HCT116 (cell line): ENCODE measurements around the gene ZNF646. TPM values are rescaled to one million over a fixed set of nuclear protein-coding genes. Genes with fewer than 3 reads are reported as not detected.
"Not testable (repeated sequence)": the region's sequence is repeated elsewhere in the genome, so short reads cannot be mapped to it uniquely, and the experiment has no call there.

ENCODE experiments used
- ATAC-seq: fragments of 200-7000 bp; cut with Tn5 transposase; 2 replicates; pipeline ENCODE4 v1.9.1; 2020; ENCODE audit warnings: mild to moderate bottlenecking, moderate library complexity
- BruUV-seq: library from RNA; stranded (reverse); fragments of 400-500 nt; replicated peaks from 2 replicates; lab custom pipeline; 2021; lab: Mats Ljungman, UMichigan
- CTCF ChIA-PET: fragments of 300-600 bp; sonication (Branson Sonifier 250); formaldehyde crosslinking; loops from one replicate; lab custom pipeline; 2021; ENCODE audit warnings: antibody characterized with exemption; lab: Charles Lee
- POLR2A ChIA-PET: fragments of 300-600, 350-600 bp; sonication (Branson Sonifier 250); formaldehyde crosslinking; loops from one replicate; lab custom pipeline; 2021; ENCODE audit warnings: antibody characterized with exemption; lab: Charles Lee
- RAD21 ChIA-PET, 2 experiments: fragments of 300-600 bp; sonication (Branson Sonifier 250); formaldehyde crosslinking; loops; one replicate each; lab custom pipeline; 2023; ENCODE audit warnings: low total read pairs in 2 of 2; ENCODE audit not compliant: uncharacterized antibody in 2 of 2, unreplicated experiment in 2 of 2, low non-redundant PET in 1 of 2; lab: Charles Lee
- DNase-seq: peaks from one replicate; pipeline ENCODE4 v3.0.0-alpha.2; 2010; ENCODE audit warnings: low read depth, low spot score
- H2AFZ ChIP-seq: fragments of 200-600 bp; shearing (Covaris generic), sonication (generic); 2 replicates; pipeline ENCODE4 v1.6.1; 2017; ENCODE audit warnings: low read depth, mixed run types, mixed read lengths, antibody characterized with exemption, low read length; ENCODE audit not compliant: poor library complexity, severe bottlenecking
- H3K27ac ChIP-seq: 2 replicates; pipeline ENCODE4 v1.5.1; 2012; ENCODE audit warnings: low read depth, low read length
- H3K27me3 ChIP-seq: fragments of 200-600 bp; sonication (generic); 2 replicates; pipeline ENCODE4 v1.6.1; 2016; ENCODE audit warnings: mixed run types, low read length, mixed read lengths; ENCODE audit not compliant: insufficient read depth
- H3K36me3 ChIP-seq, 2 experiments: fragments of 200-500 bp in 1 of 2; fragments of 200-600 bp in 1 of 2; sonication (Bioruptor generic) in 1 of 2; sonication (generic) in 1 of 2; 2 replicates each; pipeline versions ENCODE4 v1.5.1 to v1.6.1; 2014 to 2016; ENCODE audit warnings: low read length in 2 of 2, inconsistent platforms in 1 of 2, mixed read lengths in 1 of 2, mixed run types in 1 of 2; ENCODE audit not compliant: insufficient read depth in 2 of 2, control insufficient read depth in 1 of 2
- H3K4me1 ChIP-seq, 2 experiments: fragments of 200-600 bp in 1 of 2; sonication (generic) in 1 of 2; 2 replicates each; pipeline versions ENCODE4 v1.5.1 to v1.6.1; 2012 to 2017; ENCODE audit warnings: low read length in 2 of 2, inconsistent platforms in 1 of 2, mild to moderate bottlenecking in 1 of 2, mixed read lengths in 1 of 2, mixed run types in 1 of 2, moderate library complexity in 1 of 2; ENCODE audit not compliant: insufficient read depth in 2 of 2, control insufficient read depth in 1 of 2
- H3K4me2 ChIP-seq: fragments of 200-600 bp; sonication (generic); 2 replicates; pipeline ENCODE4 v1.6.1; 2017; ENCODE audit warnings: mixed run types, low read length, mixed read lengths
- H3K4me3 ChIP-seq, 2 experiments: fragments of 200-600 bp in 1 of 2; sonication (generic) in 1 of 2; replicated peaks in 1 of 2; 2 replicates each; pipeline ENCODE4 v1.5.1; 2011 to 2016; ENCODE audit warnings: low read length in 2 of 2, control low read depth in 1 of 2, low read depth in 1 of 2, mild to moderate bottlenecking in 1 of 2, mixed read lengths in 1 of 2, mixed run types in 1 of 2
- H3K79me2 ChIP-seq: fragments of 200-600 bp; sonication (generic); 2 replicates; pipeline ENCODE4 v1.6.1; 2017; ENCODE audit warnings: mild to moderate bottlenecking, mixed run types, low read length, moderate library complexity, mixed read lengths; ENCODE audit not compliant: insufficient read depth
- H3K9ac ChIP-seq: fragments of 200-600 bp; sonication (generic); 2 replicates; pipeline ENCODE4 v1.6.1; 2016; ENCODE audit warnings: low read length, mixed read lengths
- H3K9me2 ChIP-seq: fragments of 200-600 bp; sonication (generic), shearing (Covaris generic); 2 replicates; pipeline ENCODE4 v1.6.1; 2017; ENCODE audit warnings: mixed run types, mild to moderate bottlenecking, moderate library complexity; ENCODE audit not compliant: insufficient read depth
- H3K9me3 ChIP-seq, 2 experiments: fragments of 200-500 bp in 1 of 2; fragments of 200-600 bp in 1 of 2; sonication (Bioruptor generic) in 1 of 2; sonication (generic) in 1 of 2; 2 replicates each; pipeline ENCODE4 v1.6.1; 2014 to 2017; ENCODE audit warnings: low read length in 2 of 2, mixed read lengths in 2 of 2, inconsistent platforms in 1 of 2, low read depth in 1 of 2, mild to moderate bottlenecking in 1 of 2, mixed run types in 1 of 2, moderate library complexity in 1 of 2; ENCODE audit not compliant: control insufficient read depth in 1 of 2, insufficient read depth in 1 of 2
- H4K20me1 ChIP-seq: fragments of 200-600 bp; sonication (generic), shearing (Covaris generic); 2 replicates; pipeline ENCODE4 v1.6.1; 2017; ENCODE audit warnings: mixed run types, mild to moderate bottlenecking, moderate library complexity; ENCODE audit not compliant: insufficient read depth
- CBX3 ChIP-seq: IDR thresholded peaks from 2 replicates; pipeline ENCODE4 v1.6.1; 2012; ENCODE audit warnings: low read depth
- YY1 ChIP-seq: IDR thresholded peaks from 2 replicates; pipeline ENCODE4 v1.6.1; 2011; ENCODE audit warnings: low read length, low read depth, moderate library complexity, mild to moderate bottlenecking; ENCODE audit not compliant: insufficient replicate concordance; ENCODE audit errors: extremely low read depth
- ZBTB33 ChIP-seq: IDR thresholded peaks from 2 replicates; pipeline ENCODE4 v1.6.1; 2011; ENCODE audit warnings: mild to moderate bottlenecking, low read length, moderate library complexity; ENCODE audit not compliant: insufficient replicate concordance; ENCODE audit errors: extremely low read depth
- intact Hi-C: fragments of 100-400 bp; cut with micrococcal nuclease; formaldehyde crosslinking; loops from 2 replicates; pipeline ENCODE4 v1.10.0; 2022
- total RNA-seq: library from RNA; stranded (reverse); gene quantifications from one replicate; pipeline ENCODE4 v1.2.1, GENCODE V29; 2021; ENCODE audit not compliant: unreplicated experiment

Gene ZNF646
- total RNA-seq, 1 experiment from 2014 or later: 17.7 TPM

- Histone ChIP-seq H3K4me2 (no peak overlapping the region), H3K9ac (no peak overlapping the region), H3K27ac (no peak overlapping the region), H3K27me3 (no peaks in the 10 kb centered on the region), H3K36me3 (no peaks in the 10 kb centered on the region), H2AFZ (no peak overlapping the region), H4K20me1 (no peaks in the 10 kb centered on the region), H3K4me1 (peaks cover 15 to 23% of the 10 kb centered on the region in 2 experiments), H3K79me2 (no peaks in the 10 kb centered on the region), H3K9me2 (no peaks in the 10 kb centered on the region), H3K9me3 (no peaks in the 10 kb centered on the region), H3K4me3 (no peak overlapping the region)
- intact Hi-C loops: loop anchor here (10.0 kb wide), 1 partner anchor 145 kb away; the partner anchor contains the start of gene SETD1A
- ATAC-seq (no peak), DNase-seq (no peak)
- POLR2A ChIA-PET: interaction anchor here (0.7 to 3.5 kb wide), 3 partner anchors 17 to 408 kb away, joined by 3 to 14 read pairs (median 4); partner anchors contain the start of genes KAT8, RUSF1, ZNF646 and ZNF668
- CTCF ChIA-PET: interaction anchor here (1.5 kb wide), 1 partner anchor 42 kb away, joined by 3 read pairs; no protein-coding TSS in a partner anchor
- 0 out of 2 replicates have a peak, but pooled peaks have one; percentile 24 for TF ChIP-seq CBX3
- peak; percentile 59 for TF ChIP-seq YY1
- TF ChIP-seq ZBTB33: no peak
- RAD21 ChIA-PET: no interaction called here
- no TSS peak for BruUV-seq
Measured at GRCh38 chr16:31099860-31100638, 25.8 kb downstream of the ZNF646 start.

DNA sequence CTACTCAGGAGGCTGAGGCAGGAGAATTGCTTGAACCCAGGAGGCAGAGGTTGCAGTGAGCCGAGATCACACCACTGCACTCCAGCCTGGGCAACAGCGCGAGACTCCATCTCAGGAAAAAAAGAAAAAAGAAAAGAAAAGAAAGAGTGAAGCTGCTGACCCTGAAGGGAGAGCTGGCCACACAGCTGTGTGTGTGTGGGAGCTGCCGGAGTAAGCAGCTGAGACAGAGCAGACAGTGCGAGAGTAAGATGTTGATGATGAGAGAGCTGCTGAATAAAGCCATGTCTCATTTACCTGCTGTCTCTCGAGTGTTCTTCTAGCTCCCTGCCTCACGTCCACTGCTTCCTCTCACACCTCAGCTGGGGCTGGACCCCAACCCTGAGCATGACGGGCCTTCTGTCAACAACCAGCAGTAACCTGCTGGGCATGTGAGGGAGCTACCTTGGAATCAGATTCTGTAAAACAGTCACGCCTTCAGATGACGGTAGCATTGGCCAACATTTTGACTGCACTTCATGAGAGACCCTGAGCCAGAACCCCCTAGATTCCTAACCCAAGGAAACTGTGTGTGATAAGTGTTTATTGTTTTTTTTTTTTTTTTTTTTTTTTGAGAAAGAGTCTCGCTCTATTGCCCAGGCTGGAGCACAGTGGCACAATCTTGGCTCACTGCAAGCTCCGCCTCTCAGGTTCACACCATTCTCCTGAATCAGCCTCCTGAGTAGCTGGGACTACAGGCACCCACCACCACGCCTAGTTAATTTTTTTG lies 26.8 kb downstream of the ZNF646 start:
- H4K20me1 ChIP-seq, H2AFZ ChIP-seq, DNase-seq, intact Hi-C loops, H3K36me3 ChIP-seq, BruUV-seq, H3K79me2 ChIP-seq, ATAC-seq, H3K9ac ChIP-seq, H3K9me2 ChIP-seq, H3K4me3 ChIP-seq, H3K27ac ChIP-seq, H3K9me3 ChIP-seq, H3K27me3 ChIP-seq: not testable (repeated sequence)
- ChIA-PET CTCF (interaction anchor here (1.5 to 2.2 kb wide), 2 partner anchors 41 to 116 kb away, joined by 3 to 7 read pairs; partner anchors contain the start of gene HSD3B7), RAD21 (interaction anchor here in 1 of 2 experiments (0.6 to 0.7 kb wide), 2 partner anchors 10 to 244 kb away, joined by 3 to 4 read pairs; no protein-coding TSS in a partner anchor), POLR2A (interaction anchor here (0.6 to 3.5 kb wide), 3 partner anchors 16 to 70 kb away, joined by 4 to 14 read pairs (median 5); partner anchors contain the start of genes KAT8, ZNF646 and ZNF668)
- Histone ChIP-seq H3K4me1 (peaks cover 11 to 18% of the 10 kb centered on the region in 2 experiments; a peak in 3 of 4 replicates), H3K4me2 (peak overlapping the region; percentile 17; the same call in 1 of the 2 replicates)
